DMS53 treated with DMSO at 0.1 percent for 48 hours (cell line): Measurements from ENCODE around the gene GOLGA3.
"Not testable (repeated sequence)": the region's sequence is repeated elsewhere in the genome, so short reads cannot be mapped to it uniquely, and the experiment has no call there.

Experiments used
- DNase-seq: peaks from one replicate; lab custom pipeline; 2025; ENCODE audit not compliant: unreplicated experiment; lab: John Stamatoyannopoulos, UW

Gene GOLGA3

DNA sequence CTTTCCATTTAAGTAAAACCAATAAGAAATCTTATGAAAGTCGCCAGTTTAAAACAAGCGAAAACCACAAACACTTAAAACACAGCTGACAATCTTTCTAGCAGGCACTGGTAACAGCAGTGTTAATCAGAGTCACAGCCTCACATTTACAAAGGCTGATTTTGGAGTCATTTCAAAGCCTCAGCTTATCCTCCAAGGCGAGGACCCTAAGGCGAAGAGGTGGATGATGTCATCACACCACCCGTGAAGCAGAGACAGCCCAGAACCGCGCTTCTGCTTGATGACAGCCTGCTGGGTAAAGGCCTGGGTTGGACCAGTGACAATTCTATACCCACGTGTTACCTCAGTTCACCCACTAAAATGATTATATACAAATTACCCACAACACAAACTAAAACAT, 10.1 kb downstream of the GOLGA3 start:
- DNase-seq = no peak

DNA sequence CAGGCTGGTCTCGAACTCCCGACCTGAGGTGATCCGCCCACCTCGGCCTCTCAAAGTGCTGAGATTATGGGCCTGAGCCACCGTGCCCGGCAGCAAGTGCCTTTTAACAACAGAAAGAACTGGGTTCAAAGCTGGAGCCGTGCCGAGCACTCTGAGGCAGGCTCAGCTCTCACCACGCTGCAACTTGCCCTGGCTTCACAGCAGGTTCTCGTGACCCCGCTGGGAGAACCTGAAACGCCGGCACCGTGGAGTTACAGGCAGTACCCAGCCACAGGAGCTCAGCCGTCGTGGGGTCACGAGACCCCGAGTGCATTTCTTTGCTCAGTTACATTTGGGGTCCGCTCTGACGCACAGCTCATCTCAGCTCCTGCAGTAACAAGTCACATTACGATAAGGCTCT, 14.4 kb downstream of the GOLGA3 start:
- DNase-seq = no peak

DNA sequence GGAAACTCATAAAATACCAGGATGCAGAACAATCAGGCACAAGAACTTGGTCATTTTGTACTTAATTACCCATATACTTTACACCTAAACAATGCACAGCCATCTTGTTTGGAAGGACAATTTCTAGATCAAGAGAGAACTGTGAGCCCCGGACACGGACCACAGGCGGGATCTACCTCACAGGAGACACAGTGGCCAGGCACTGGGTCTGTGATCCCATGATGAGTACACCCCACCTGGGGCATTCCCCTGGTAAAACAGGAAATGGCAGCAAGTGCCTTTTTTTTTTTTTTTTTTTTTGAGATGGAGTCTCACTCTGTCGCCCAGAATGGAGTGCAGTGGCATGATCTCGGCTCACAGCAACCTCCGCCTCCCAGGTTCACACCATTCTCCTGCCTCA, 15.2 kb downstream of the GOLGA3 start:
- no peak for DNase-seq

DNA sequence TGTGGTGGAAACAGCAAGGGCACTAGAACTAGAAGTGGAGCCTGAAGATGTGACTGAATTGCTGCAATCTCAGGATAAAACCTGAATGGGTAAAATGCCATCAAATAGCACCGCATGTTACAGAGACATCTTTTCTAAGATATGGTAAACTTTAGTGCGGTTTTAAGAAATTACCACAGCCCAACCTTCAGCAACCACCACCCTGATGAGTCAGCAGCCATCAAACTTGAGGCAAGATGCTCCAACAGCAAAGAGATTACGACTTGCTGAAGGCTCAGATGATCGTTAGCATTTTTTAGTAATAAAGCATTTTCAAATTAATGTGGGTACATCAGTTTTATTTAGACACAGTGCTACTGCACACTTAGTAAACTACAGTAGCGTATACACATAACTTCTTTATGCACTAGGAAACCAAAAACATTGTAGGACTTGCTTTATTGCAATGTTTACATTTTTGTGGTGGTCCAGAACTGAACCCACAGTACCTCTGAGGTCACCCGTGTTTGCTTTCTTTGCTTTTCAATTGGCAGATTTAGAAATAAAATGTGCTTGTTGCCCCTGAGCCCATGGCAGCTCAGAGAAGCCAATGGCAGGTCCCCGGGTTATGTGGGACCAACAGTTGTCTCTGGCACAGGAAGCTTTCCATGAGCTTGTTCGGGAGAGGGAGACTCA, 15.9 kb downstream of the GOLGA3 start:
- DNase-seq = no peak

DNA sequence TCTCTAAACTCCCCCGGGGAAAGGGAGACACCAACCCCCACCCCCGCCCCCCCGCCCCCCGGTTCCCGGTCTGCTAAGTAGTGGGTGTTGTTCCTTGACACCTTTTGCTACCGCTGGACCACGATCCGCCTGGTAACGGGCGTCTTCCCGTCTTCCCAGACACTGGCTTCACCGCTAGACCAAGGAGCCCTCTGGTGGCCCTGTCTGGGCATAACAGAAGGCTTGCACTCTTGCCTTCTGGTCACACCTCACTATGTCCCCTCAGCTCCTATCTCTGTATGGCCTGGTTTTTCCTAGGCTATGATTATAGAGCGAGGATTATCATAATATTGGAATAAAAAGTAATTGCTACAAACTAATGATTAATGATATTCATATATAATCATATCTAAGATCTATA, 19.3 kb downstream of the GOLGA3 start:
- not testable (repeated sequence) for DNase-seq

DNA sequence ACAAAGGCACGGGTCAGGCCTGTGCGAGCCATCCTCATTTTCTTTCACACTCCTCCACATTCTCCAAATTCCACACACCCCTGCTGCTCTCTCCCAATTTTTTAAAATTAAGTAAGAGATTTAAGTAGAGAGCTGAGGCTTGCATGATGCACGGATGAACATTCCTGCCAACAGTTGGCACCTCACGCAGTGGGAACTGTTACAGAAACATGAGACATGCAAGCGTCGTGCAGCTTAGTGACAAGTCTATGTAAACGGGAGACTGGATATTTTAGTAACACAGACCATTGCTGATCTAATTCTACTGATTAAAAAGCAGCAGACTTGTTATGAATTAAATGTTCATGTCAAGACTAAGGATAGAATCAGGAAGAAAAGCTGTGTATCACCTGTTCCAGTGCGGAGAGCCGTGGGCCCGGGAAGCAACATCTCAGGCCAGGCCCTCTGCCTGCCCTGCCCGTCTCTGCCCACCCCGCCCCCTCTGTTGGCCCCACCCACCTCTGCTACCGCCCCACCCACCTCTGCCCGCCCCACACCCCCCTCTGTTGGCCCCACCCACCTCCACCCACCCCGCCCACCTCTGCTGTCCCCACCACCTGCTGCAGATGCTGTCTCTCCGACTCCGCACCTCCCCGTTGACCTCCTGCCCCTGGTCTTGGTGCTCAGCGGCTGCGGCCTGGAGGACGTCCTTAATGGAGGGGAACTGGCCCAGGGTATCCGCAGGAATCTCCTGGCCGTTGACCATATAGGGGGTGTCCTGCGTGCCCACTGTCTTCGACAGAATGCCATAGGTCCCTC, 21.2 kb downstream of the GOLGA3 start:
- no peak for DNase-seq

DNA sequence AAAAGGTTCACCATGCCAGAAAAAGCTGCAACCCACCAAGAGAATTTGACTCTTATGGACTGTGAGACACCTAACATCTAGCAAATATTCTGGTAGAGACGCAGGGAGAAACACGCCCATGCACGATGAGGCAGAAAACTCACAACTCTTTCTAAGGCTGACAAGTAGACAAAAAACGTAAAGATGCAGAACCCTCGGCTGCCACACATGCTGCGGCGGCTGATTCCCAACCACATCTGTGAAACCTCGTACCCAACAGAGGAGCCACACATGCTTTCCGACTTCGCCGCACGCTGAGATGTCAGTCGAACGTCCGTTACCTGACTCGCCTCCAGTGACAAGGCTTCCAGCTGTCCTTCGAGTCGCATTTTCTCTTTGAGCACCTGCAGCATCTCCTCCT, 21.8 kb downstream of the GOLGA3 start:
- DNase-seq = no peak

DNA sequence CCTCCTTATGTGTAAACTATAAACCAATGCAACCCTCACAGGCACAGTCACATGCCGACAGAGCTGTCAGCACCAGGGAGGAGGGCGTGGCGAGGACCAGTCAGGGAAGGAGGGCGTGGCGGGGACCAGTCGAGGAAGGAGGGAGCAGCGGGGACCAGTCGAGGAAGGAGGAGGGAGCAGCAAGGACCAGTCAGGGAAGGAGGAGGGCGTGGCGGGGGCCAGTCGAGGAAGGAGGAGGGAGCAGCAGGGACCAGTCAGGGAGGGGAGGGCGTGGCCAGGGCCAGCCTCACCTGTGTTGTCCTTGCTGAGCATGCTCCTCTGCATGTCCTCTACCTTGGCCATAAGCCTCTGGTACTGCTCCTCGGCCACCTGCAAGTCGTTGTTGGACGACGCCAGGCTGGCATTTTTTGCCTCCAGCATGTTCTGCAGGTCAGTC, 24.2 kb downstream of the GOLGA3 start:
- no peak for DNase-seq

DNA sequence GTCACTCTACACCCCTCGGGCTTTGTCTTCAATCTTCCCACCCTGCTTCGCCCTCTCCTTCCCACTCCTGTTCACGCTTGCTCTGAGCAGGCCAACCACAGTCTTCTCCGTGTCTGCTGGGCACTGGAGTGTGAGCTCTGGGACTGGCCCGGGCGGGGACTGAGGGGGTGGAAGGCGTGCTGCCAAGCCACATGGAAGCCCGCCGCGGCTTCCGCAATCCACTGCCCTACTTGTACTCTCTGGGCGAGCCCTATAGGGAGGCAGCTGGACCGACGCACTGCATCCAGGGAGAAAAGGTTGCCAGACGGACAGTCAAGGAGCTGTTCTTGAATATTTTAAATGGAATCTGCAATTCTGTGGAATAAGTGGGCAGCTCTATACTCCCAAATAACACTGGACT, 24.8 kb downstream of the GOLGA3 start:
- DNase-seq = no peak

DNA sequence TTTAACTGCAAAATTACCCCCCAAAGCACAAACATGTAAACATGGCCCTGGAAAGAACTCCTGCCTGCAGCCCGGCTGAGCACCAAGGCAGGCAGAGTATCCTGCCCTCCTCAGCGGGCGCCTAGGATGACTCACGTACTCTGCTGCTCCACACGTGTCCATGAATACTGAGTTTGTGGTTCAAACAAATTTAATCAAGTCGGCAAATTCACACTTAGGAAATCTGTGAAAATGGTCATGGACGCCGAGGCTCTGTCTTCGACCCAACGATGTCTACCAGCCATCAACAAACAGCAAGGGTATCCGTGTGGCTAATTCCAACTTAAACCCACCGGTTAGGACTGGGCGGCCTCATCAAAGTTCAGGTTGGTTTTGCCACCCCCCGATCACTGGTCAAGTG, 25.5 kb downstream of the GOLGA3 start:
- no peak for DNase-seq

DNA sequence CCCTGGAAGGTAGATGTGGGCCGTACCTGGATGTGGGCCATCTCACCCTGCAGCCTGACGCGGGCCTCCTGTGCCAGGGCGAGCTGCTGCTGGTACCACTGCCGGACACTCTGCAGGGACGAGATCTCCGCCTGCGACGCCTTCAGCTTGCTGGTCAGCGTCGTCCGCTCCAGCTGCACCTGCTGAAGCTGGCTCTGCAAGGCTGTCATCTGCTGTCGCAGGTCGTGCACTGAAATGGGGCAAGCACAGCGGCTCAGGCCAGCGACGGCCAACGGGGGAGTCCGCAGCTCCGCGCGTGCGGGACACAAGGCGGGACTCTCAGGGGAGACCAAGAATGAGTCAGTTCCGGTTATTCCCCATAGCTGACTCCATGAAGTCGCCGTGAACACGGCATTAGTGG, 26.9 kb downstream of the GOLGA3 start:
- DNase-seq = no peak

DNA sequence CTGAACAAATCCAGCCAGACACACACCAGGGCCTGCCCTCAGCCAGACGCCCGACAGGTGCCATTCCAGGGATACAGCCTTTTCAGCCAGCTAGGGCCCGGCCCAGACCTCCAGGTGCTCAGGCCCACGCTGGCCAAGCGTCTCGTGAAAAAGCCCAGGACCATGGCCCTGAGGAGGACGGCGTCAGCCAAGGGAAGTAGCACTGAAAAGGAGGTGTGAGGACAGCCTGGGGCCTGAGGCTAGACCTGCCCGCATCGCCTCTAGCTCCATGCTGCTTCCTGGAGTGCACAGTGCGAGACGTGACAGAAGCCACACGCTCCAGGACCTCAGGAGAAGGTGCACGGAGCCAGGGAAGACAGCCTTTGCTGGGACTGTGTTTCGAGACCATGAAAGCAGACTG, 29.8 kb downstream of the GOLGA3 start:
- no peak for DNase-seq

DNA sequence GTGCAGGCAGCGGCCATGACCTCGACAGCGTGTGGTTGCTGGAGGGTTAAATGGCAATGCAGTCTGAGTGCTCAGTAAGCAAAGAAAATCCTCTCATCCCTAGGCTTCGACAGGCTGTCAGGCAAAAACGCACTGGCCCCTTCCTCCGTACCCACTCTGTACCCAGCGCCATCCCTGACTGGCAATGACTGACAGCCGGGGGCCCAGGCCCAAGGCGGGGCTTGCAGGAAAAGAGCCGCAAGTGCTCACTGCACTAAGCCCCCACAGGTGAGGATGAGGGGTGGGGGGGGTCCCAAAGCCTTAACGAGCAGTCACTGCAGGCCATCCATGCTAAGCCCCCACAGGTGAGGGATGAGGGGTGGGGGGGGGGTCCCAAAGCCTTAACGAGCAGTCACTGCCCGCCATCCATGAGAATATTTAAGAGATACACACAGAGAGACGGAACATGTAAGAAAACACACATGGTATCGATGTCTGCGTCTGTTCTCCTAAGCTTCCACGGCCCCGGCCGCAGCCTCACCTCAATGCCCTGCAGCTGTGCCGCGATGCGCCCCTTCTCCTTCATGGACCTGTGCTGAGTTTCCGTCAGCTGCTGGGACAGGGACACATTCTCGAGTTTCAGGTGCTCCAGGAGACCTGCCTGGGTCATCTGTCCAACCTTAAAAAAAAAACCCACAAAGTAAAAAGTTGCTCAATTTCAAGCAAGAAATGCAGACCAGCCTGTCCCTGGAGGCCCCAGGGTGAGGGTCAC, 30.7 kb downstream of the GOLGA3 start:
- DNase-seq = no peak

DNA sequence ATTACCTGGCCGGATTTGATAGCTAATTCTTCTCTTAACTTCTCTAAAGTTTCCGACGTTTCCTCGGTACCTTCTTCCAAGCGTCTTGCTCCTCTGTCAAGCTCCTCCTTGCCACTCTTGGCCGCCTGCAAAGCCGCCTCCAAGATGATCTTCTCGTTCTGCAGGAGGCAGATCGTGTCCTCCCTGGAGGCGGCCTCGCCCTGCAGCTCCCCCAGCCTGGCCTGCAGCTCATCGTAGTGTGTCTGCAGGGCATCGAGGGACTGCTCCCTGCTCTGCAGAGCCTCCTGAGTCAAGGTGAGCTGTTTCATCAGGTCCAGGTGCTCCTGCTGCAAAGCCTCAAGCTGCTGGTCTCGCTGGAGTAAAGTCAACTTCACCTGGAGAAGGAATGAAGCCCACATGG, 32.8 kb downstream of the GOLGA3 start:
- no peak for DNase-seq

DNA sequence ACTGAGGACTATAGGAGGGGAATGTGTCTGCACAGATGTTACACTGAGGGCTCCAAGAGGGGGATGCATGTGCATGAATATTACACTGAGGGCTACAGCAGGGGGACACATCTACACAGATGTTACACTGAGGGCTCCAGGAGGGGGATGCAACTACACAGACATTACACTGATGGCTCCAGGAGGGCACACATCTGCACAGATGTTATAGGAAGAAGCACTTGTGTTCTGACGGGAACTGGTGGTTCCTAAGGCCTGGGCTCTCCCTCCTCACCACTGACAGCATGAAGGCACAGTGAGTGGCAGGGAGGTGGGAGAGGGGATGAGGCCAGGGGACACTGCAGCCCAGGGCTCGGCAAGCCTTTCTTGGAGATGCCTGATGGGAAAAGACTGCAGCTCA, 36.7 kb downstream of the GOLGA3 start:
- DNase-seq = not testable (repeated sequence)

DNA sequence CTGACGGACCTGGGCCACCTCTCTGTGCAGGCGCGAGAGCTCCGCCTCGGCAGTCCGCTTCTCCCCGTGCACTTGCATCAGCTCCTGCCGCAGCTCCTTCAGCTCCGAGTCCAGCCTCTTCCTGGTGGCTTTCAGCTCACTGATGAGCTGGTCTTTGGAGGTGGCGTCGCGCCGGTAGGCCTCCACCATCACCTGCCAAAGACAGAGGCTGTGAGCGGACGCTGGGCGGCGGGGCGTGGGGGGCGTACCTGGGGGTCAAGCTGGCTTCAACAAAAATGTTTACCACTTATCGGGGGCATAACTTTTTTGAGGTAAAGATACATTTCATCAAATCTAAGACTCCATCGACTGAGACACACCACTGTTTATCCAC, 39.6 kb downstream of the GOLGA3 start:
- DNase-seq = no peak

DNA sequence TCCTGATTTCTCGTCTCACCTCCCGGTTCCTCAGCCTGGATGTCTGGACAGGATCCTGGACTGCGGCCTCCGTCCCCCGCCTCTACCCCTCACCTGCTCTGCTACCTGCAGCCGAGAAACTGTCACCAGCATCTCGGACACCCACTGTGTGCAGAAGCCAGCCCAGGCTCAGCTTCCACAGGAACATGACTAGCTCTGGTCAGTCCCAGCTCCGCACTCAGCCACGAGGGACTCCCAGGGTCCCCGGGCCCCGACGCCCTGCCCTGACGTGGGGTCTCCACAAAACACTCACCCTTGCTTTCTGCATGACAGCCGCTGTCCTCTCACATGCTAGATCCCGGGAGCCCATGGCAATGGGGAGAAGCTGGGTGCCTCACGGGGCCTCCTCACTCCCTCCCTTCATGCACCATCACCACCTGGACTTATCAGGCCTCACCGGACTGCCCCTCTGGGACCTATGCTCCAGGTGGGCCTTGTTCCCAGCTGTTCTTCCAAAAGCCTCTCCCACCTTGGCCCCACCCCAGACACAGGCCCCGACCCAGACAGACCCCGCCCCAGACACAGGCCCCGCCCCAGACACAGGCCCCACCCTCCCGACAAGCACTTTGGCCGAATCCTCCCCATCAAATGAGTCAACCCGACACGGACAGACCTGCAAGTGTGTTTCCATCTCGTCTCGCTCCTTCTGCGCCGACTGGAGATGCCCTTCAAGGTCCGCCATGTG, 40.1 kb downstream of the GOLGA3 start:
- DNase-seq = no peak

DNA sequence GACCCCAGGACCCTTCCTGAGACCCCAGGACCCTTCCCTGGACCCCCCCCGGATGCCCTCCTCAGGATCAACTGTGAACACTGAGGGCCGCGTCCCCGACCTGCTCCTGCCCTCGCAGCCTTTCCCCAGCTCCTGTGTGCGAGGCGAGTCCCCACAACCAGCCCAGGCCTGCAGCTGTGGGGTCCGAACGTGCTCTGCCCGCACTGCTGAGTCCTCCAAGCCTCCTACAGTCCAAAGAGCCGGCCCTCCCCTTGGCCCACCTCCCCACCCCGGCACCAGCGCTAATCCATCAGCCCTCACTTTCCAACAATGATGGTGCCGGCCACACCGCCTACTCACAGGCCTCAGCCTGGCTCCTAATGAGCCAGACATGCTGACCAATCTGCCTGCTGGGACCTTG, 40.8 kb downstream of the GOLGA3 start:
- DNase-seq = no peak

DNA sequence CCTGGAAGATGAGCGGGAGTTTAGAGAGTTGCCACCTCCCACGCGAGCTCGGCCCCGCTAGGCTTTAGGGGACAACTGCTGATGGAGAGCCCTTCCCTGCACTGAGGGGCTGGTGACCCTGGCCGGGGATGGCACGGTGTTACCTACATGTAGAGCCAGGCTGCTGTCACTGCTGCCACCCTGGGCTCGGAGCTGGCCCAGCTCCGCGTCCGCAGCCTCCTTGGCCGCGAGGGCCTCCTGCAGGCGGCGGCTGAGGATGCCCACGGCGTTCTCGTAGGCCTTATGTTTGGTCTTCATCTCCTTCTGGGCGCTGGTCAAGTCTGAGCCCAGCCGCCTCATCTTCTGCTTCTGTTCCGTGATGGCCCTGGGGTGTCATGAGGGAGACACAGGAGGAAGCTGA, 42.5 kb downstream of the GOLGA3 start:
- DNase-seq = no peak

DNA sequence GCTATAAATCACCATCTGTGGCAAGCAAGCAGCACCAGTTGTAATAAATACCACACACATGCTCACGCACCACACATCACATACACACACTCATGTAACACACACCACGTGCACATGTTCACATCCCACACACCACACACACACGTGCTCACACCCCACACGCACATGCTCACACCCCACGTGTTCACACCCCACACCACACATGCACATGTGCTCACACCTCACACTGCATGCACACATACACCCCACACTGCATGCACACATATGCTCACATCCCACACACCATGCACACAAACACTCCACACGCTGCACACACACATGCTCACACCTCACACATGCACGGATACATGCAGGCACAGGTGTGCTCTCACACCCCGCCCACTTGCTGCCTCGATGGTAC, 44.1 kb downstream of the GOLGA3 start:
- DNase-seq = no peak

DNA sequence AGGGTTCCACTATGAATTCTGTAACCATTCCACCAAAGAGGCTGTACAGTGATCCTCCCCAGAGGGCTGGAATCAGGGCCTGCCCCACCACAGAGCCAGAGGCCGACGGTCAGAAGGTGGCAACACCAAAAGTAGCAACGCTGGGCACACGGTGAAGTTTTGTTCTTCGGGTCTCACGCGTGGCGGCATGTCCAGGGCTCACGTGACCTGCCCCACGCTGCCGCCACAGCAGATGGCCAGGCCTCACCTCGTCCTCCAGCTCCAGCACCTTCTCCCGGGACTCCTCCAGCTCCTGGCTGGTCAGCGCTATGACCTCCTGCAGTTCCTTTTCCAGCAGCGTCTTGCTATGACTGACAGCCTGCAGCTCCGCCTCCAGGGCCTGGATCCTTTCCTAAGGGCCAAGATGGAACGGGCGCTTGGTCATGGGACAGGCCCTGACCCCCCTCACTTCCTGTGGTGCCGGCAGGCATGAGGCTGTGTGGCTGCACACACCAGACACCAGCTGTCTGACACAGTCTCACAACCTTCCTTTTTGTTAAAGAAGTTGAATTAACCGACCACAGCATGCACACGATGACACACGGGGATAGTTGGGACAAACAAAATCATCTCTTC, 44.6 kb downstream of the GOLGA3 start:
- no peak for DNase-seq
